Measurements from ENCODE around the gene HMOX1. TPM values are rescaled to one million over a fixed set of nuclear protein-coding genes. Genes with fewer than 3 reads are reported as not detected.

Gene HMOX1
- total RNA-seq, 1 experiment from 2014 or later: 93.0 TPM

- H3K9me3 Mint-ChIP-seq (ENCODE audit: unreplicated experiment): no peaks in the 10 kb centered on the region
- H3K36me3 Mint-ChIP-seq (ENCODE audit: insufficient read depth, unreplicated experiment): peaks cover 96% of the 10 kb centered on the region
- H3K36me3 ChIP-seq (ENCODE audit: control insufficient read depth, insufficient read depth, low read length): peaks cover 4% of the 10 kb centered on the region
- H3K27ac Mint-ChIP-seq (ENCODE audit: unreplicated experiment): no peak overlapping the region
- H3K9me3 ChIP-seq: no peaks in the 10 kb centered on the region
- H3K4me3 ChIP-seq (ENCODE audit: low read depth, low read length): no peak overlapping the region
- peaks cover 18% of the 10 kb centered on the region for H3K4me1 ChIP-seq
- intact Hi-C loops (cut with micrococcal nuclease; ENCODE audit: unreplicated experiment): no loop called here
- no peak for TF ChIP-seq CTCF (IDR thresholded peaks at IDR 0.05; ENCODE audit: insufficient read depth in 1 of 2, low read depth in 1 of 2, low read length in 1 of 2, severe bottlenecking in 1 of 2, unreplicated experiment in 1 of 2)
- H3K4me3 Mint-ChIP-seq (ENCODE audit: unreplicated experiment): no peak overlapping the region
- H3K4me1 Mint-ChIP-seq (ENCODE audit: low read depth, unreplicated experiment): peaks cover 18% of the 10 kb centered on the region
- ChIA-PET CTCF (no interaction called here), POLR2A (no interaction called here)
- no TSS peak for BruUV-seq (replicated peaks)
- H3K27me3 ChIP-seq (replicated peaks; ENCODE audit: control insufficient read depth, insufficient read depth, low read length): no peaks in the 10 kb centered on the region
- H3K27me3 Mint-ChIP-seq (ENCODE audit: insufficient read depth, unreplicated experiment): no peaks in the 10 kb centered on the region
- no peak for DNase-seq
These were observed 2.8 kb downstream of the HMOX1 start for GRCh38 chr22:35383679-35384071.

DNA sequence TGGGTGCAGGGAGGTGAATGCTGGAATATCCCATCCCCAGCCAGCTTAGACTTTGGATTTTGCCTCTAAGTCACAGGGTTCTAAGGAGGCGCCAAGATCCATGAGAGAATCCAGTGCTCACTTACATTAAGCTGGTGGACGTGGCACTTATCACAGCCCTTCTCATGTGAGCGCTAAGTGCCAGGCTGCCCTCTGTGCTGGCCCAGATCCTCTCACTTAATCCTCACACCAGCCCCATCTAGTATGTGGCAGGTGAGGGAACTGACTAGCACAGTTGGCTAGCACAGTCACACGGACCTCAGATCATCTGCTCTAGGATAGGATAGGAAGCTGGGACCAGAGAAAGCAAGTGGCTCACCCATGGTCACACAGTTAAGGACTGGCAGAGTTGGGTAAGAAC, 3.6 kb downstream of the HMOX1 start:
- Mint-ChIP-seq H3K4me1 (ENCODE audit: low read depth, unreplicated experiment) (peaks cover 18% of the 10 kb centered on the region), H3K36me3 (ENCODE audit: insufficient read depth, unreplicated experiment) (peaks cover 96% of the 10 kb centered on the region), H3K4me3 (ENCODE audit: unreplicated experiment) (no peak overlapping the region), H3K27me3 (ENCODE audit: insufficient read depth, unreplicated experiment) (no peaks in the 10 kb centered on the region), H3K9me3 (ENCODE audit: unreplicated experiment) (no peaks in the 10 kb centered on the region), H3K27ac (ENCODE audit: unreplicated experiment) (no peak overlapping the region)
- CTCF ChIA-PET: no interaction called here
- BruUV-seq (replicated peaks): no TSS peak
- Histone ChIP-seq H3K9me3 (no peaks in the 10 kb centered on the region), H3K4me1 (peaks cover 14% of the 10 kb centered on the region), H3K27me3 (replicated peaks; ENCODE audit: control insufficient read depth, insufficient read depth, low read length) (no peaks in the 10 kb centered on the region), H3K36me3 (ENCODE audit: control insufficient read depth, insufficient read depth, low read length) (peaks cover 4% of the 10 kb centered on the region), H3K4me3 (ENCODE audit: low read depth, low read length) (no peak overlapping the region)
- no peak for TF ChIP-seq CTCF (IDR thresholded peaks at IDR 0.05; ENCODE audit: insufficient read depth in 1 of 2, low read depth in 1 of 2, low read length in 1 of 2, severe bottlenecking in 1 of 2, unreplicated experiment in 1 of 2)
- intact Hi-C loops (cut with micrococcal nuclease; ENCODE audit: unreplicated experiment): no loop called here
- no peak for DNase-seq
- POLR2A ChIA-PET: no interaction called here

DNA sequence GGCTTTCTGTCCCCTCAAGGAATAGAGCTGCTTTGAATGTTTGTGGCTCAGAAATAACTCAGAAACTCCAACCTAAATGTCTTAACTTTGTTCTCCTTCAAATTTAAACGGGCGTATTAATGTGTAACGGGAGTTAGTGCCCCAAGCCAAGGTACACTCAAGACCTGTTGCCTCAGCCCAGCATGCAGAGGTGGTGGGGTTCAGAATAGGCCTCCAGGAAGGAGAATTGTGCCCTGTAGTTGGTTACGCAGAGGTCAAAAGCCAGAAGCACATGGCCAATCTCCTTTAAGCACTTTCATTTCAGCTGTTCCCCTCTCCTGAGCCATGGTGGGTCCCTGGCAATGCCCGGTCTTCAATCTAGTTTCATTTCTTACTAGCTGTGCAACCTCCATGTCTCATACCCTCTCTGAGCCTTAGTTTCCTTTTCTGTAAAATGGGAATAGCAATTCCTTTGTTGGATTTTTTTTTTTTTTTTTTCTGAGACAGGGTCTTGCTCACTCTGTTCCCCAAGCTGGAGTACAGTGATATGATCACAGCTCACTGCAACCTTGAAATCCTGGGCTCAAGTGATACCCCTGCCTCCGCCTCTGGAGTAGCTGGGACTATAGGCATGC, 4.2 kb downstream of the HMOX1 start:
- BruUV-seq (replicated peaks): no TSS peak
- Mint-ChIP-seq H3K9me3 (ENCODE audit: unreplicated experiment) (no peaks in the 10 kb centered on the region), H3K27ac (ENCODE audit: unreplicated experiment) (no peak overlapping the region), H3K4me1 (ENCODE audit: low read depth, unreplicated experiment) (peaks cover 13% of the 10 kb centered on the region), H3K36me3 (ENCODE audit: insufficient read depth, unreplicated experiment) (peaks cover 96% of the 10 kb centered on the region), H3K4me3 (ENCODE audit: unreplicated experiment) (no peak overlapping the region), H3K27me3 (ENCODE audit: insufficient read depth, unreplicated experiment) (no peaks in the 10 kb centered on the region)
- DNase-seq: no peak
- ChIA-PET POLR2A (interaction anchor here (0.7 kb wide), 1 partner anchor 21 kb away, joined by 12 read pairs; no protein-coding TSS in a partner anchor), CTCF (no interaction called here)
- H3K4me3 ChIP-seq (ENCODE audit: low read depth, low read length): no peak overlapping the region
- intact Hi-C loops (cut with micrococcal nuclease; ENCODE audit: unreplicated experiment): no loop called here
- TF ChIP-seq CTCF (IDR thresholded peaks at IDR 0.05; ENCODE audit: insufficient read depth in 1 of 2, low read depth in 1 of 2, low read length in 1 of 2, severe bottlenecking in 1 of 2, unreplicated experiment in 1 of 2): no peak
- H3K9me3 ChIP-seq: no peaks in the 10 kb centered on the region
- H3K27me3 ChIP-seq (replicated peaks; ENCODE audit: control insufficient read depth, insufficient read depth, low read length): no peaks in the 10 kb centered on the region
- peaks cover 4% of the 10 kb centered on the region for H3K36me3 ChIP-seq (ENCODE audit: control insufficient read depth, insufficient read depth, low read length)
- peaks cover 9% of the 10 kb centered on the region for H3K4me1 ChIP-seq
